Lung (tissue), 12 donors: ENCODE data around the gene COL6A3. TPM values are rescaled to one million over a fixed set of nuclear protein-coding genes. Genes with fewer than 3 reads are reported as not detected.
"Not testable (repeated sequence)": the region's sequence is repeated elsewhere in the genome, so short reads cannot be mapped to it uniquely, and the experiment has no call there.

Experiments used
- ATAC-seq: fragments of 200-7000 bp; cut with Tn5 transposase; one replicate; pipeline ENCODE4 v1.9.1; 2020; ENCODE audit warnings: moderate number of reproducible peaks; ENCODE audit not compliant: insufficient read depth, low FRiP score
- DNase-seq, 3 donors: peaks; one replicate each; pipeline ENCODE4 v3.0.0-alpha.2; 2013 to 2017
- H3K27ac ChIP-seq, 2 donors: one replicate each; pipeline ENCODE4 v1.5.1; 2013; ENCODE audit warnings: mild to moderate bottlenecking in 2 of 2, moderate library complexity in 2 of 2, control low read depth in 1 of 2, inconsistent platforms in 1 of 2, low read depth in 1 of 2, low read length in 1 of 2
- H3K27me3 ChIP-seq, 3 donors: one replicate each; pipeline ENCODE4 v1.5.1; 2013; ENCODE audit warnings: low read length in 2 of 3; ENCODE audit not compliant: control insufficient read depth in 3 of 3, insufficient read depth in 3 of 3
- H3K36me3 ChIP-seq, 4 donors: one replicate each; pipeline ENCODE4 v1.5.1; 2013; ENCODE audit warnings: low read length in 4 of 4, mild to moderate bottlenecking in 1 of 4, moderate library complexity in 1 of 4; ENCODE audit not compliant: control insufficient read depth in 4 of 4, insufficient read depth in 4 of 4
- H3K4me1 ChIP-seq, 5 donors: one replicate each; pipeline ENCODE4 v1.5.1; 2013; ENCODE audit warnings: low read length in 5 of 5, mild to moderate bottlenecking in 2 of 5, moderate library complexity in 1 of 5; ENCODE audit not compliant: control insufficient read depth in 5 of 5, insufficient read depth in 5 of 5
- H3K4me3 ChIP-seq: one replicate; pipeline ENCODE4 v1.5.1; 2013; ENCODE audit warnings: mild to moderate bottlenecking, control low read depth, moderate library complexity
- H3K9ac ChIP-seq, 2 donors: one replicate each; pipeline ENCODE4 v1.5.1; 2013; ENCODE audit warnings: low read length in 2 of 2, control low read depth in 1 of 2; ENCODE audit not compliant: insufficient read depth in 1 of 2
- H3K9me3 ChIP-seq, 4 donors: one replicate each; pipeline ENCODE4 v1.5.1; 2013; ENCODE audit warnings: low read length in 3 of 4, mild to moderate bottlenecking in 1 of 4, moderate library complexity in 1 of 4; ENCODE audit not compliant: control insufficient read depth in 4 of 4, insufficient read depth in 3 of 4
- WGBS, 2 donors: extraction: QIAGEN DNeasy Blood & Tissue Kit; methylation state at CpG; one replicate each; pipeline ENCODE4 v1.1.7; 2013; 5-methylcytosine and 5-hydroxymethylcytosine counted together
- polyA plus RNA-seq, 2 donors: library from polyadenylated mRNA; stranded (reverse); fragments of 200-250 nt; gene quantifications; one replicate each; pipeline ENCODE4 v1.2.1, GENCODE V29; 2013
- total RNA-seq, 2 donors: library from RNA; depleted of rRNA in 1 of 2; stranded (reverse); fragments of >200 nt in 1 of 2; gene quantifications; one replicate each; pipeline ENCODE4 v1.2.1, GENCODE V29; 2014 to 2021
- TF ChIP-seq, protein P1 (sequence below): IDR thresholded peaks from 2 replicates; pipeline ENCODE4 v1.5.1; 2012; ENCODE audit warnings: mild to moderate bottlenecking; ENCODE audit errors: control extremely low read depth, extremely low read depth
- donor health status: control.
- donor health status: control.
- donor health status: Bipolar disorder and iron deficiency.
- donor health status: healthy.
- donor health status: DM: yes; HTN: yes; CAD: no.

COL6A3 gene
- total and polyA plus RNA-seq, 4 donors = 36.4 to 548 (median 277) TPM

GRCh38 chr2:237304763-237305514, 109.0 kb downstream of the COL6A3 start:
- Histone ChIP-seq H3K4me1 (peaks cover 0 to 15% (median 1%) of the 10 kb centered on the region in 5 donors), H3K4me3 (no peak overlapping the region)
- 73 to 98% methylated on average over 2 of the region's 2 CpGs for WGBS, 2 donors

DNA sequence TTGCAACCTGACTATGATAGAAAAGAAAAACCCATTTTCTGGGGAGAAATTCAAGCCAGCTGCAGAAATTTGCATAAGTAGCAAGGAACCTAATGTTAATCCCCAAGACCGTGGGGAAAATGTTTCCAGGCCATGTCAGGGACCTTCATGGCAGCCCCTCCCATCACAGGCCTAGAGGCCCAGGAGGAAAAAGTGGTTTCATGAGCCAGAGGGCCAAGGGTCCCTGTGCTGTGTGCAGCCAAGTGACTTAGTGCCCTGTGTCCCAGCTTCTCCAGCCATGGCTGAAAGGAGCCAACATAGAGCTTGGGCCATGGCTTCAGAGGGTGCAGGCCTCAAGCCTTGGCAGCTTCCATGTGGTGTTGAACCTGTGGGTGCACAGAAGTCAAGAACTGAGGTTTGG, 110.7 kb downstream of the COL6A3 start:
- H3K27me3 ChIP-seq, ATAC-seq, H3K4me3 ChIP-seq, DNase-seq, H3K36me3 ChIP-seq, H3K9me3 ChIP-seq, H3K9ac ChIP-seq, H3K27ac ChIP-seq: not testable (repeated sequence)
- WGBS, 2 donors = 76 to 79% methylated on average over 1 of the region's 1 CpG
- H3K4me1 ChIP-seq = peaks cover 0 to 16% (median 4%) of the 10 kb centered on the region in 5 donors

More at GRCh38 chr2:237304763-237305514, 109.0 kb downstream of the COL6A3 start:
- peaks cover 0 to 6% (median 0%) of the 10 kb centered on the region in 4 donors for H3K9me3 ChIP-seq
- TF ChIP-seq, protein P1, sequence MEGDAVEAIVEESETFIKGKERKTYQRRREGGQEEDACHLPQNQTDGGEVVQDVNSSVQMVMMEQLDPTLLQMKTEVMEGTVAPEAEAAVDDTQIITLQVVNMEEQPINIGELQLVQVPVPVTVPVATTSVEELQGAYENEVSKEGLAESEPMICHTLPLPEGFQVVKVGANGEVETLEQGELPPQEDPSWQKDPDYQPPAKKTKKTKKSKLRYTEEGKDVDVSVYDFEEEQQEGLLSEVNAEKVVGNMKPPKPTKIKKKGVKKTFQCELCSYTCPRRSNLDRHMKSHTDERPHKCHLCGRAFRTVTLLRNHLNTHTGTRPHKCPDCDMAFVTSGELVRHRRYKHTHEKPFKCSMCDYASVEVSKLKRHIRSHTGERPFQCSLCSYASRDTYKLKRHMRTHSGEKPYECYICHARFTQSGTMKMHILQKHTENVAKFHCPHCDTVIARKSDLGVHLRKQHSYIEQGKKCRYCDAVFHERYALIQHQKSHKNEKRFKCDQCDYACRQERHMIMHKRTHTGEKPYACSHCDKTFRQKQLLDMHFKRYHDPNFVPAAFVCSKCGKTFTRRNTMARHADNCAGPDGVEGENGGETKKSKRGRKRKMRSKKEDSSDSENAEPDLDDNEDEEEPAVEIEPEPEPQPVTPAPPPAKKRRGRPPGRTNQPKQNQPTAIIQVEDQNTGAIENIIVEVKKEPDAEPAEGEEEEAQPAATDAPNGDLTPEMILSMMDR = no peak
- no peak overlapping the region for H3K9ac ChIP-seq
- DNase-seq (no peak), ATAC-seq (no peak)
- H3K27me3 ChIP-seq = no peaks in the 10 kb centered on the region
- no peaks in the 10 kb centered on the region for H3K36me3 ChIP-seq
- H3K27ac ChIP-seq = no peak overlapping the region

DNA sequence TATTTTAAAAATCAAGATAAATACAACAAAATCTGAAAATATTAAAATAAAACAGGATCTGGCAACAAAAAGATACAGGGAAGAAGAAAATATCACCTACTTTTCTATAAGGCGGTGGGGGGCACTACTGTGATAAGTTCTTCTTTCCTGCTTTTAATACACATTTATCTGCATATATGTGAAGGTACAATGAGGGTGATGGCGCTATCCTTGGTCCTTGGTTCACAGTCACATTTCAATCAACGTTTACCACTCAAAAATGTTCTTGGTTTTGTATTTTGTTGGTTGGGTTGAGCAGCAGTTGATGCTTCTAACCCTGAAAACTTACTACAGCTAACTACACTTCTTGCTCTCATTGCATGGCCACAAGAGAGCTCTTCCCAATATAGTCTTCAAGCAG, 112.4 kb downstream of the COL6A3 start:
- Histone ChIP-seq H3K9ac (no peak overlapping the region), H3K9me3 (peaks cover 0 to 6% (median 0%) of the 10 kb centered on the region in 4 donors), H3K4me3 (no peak overlapping the region), H3K27me3 (no peaks in the 10 kb centered on the region), H3K4me1 (peaks cover 0 to 24% (median 16%) of the 10 kb centered on the region in 5 donors), H3K27ac (no peak overlapping the region), H3K36me3 (no peaks in the 10 kb centered on the region)
- DNase-seq (no peak), ATAC-seq (no peak)
- TF ChIP-seq, protein P1 = no peak
- 83 to 89% methylated on average over 3 of the region's 3 CpGs for WGBS, 2 donors

GRCh38 chr2:237300739-237301138, 113.2 kb downstream of the COL6A3 start:
- Histone ChIP-seq H3K36me3 (no peaks in the 10 kb centered on the region), H3K9me3 (peaks cover 0 to 6% (median 0%) of the 10 kb centered on the region in 4 donors), H3K27ac (peak overlapping the region in 1 of 2 donors; percentile 4), H3K27me3 (no peaks in the 10 kb centered on the region), H3K9ac (no peak overlapping the region), H3K4me3 (no peak overlapping the region), H3K4me1 (peaks cover 0 to 27% (median 18%) of the 10 kb centered on the region in 5 donors)
- 65 to 77% methylated on average over 5 of the region's 5 CpGs for WGBS, 2 donors
- no peak for ATAC-seq
- DNase-seq = no peak
- TF ChIP-seq, protein P1 = no peak
